ENCODE results near the gene MAML2.

The MAML2 gene

DNA sequence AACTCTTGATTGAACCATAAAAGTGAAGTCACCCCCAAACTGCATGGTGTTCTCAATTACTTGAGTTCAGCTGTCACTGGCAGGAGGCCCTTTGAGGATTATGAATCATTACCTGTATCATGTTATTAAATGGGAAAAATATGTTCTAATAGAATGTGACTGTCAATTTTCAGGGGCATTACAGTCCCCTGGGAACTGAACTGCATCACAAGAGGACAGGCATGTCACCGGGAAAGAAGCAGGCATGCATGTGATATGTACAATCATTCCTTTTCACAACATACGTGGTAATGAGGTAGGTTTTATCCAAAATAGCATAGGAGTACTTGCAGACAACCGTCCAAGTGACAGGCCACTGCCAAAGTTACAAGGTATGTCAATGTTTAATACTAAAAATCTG is 165.8 kb downstream of the MAML2 start:
- H3K4me3 ChIP-seq (ENCODE audit: low read length): no peak overlapping the region
- TF ChIP-seq ZNF274 (IDR thresholded peaks at IDR 0.05; ENCODE audit: low read depth, low read length): no peak

DNA sequence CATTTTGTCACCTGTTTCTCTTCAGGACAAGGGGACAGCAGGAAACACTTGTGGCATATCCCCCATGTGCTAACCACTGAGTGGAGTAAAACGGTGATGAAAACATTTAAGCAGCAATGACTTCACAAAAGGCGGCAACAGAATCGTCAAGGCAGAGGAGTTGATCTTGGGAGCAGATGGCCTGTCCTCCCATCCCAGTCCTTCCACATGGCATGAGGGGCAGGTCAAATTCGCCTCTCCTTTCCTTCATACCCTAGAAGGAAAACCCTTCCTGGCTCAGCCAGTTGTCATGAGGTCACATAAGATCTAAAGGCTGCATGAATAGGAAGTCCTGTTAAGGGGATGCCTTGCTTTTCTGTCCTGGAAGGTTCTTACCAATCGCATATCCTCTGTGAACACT is 169.1 kb downstream of the MAML2 start:
- TF ChIP-seq ZNF274 (IDR thresholded peaks at IDR 0.05; ENCODE audit: low read depth, low read length): no peak
- H3K4me3 ChIP-seq (ENCODE audit: low read length): no peak overlapping the region

GRCh38 chr11:96173422-96173821 is 169.6 kb downstream of the MAML2 start:
- H3K4me3 ChIP-seq (ENCODE audit: low read length): no peak overlapping the region
- no peak for TF ChIP-seq ZNF274 (IDR thresholded peaks at IDR 0.05; ENCODE audit: low read depth, low read length)

- H3K4me3 ChIP-seq (ENCODE audit: low read length): no peak overlapping the region
- no peak for TF ChIP-seq ZNF274 (IDR thresholded peaks at IDR 0.05; ENCODE audit: low read depth, low read length)
Observed at GRCh38 chr11:96172604-96173003, 170.4 kb downstream of the MAML2 start.

DNA sequence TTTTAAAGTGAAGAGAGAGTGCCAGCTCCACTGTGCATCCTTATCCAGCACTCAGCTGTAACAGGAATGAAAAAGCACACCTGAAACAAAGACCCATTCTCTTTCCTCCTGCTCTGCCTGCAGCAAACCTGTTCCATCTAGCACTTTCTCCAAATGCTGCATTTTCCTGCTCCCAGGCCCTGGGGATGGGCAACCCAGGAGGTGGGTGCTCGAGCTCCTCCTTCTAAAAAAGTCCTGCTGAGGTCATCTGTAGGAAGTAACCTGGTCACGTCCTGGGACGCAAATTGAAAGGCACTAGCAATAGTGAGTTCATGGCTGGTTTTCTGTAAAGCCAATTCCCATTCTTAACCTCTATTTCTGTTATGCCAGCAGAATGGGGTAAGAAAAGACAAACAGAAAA is 173.7 kb downstream of the MAML2 start:
- no peak for TF ChIP-seq ZNF274 (IDR thresholded peaks at IDR 0.05; ENCODE audit: low read depth, low read length)
- no peak overlapping the region for H3K4me3 ChIP-seq (ENCODE audit: low read length)

GRCh38 chr11:96168623-96169022 is 174.4 kb downstream of the MAML2 start:
- TF ChIP-seq ZNF274 (IDR thresholded peaks at IDR 0.05; ENCODE audit: low read depth, low read length): no peak
- H3K4me3 ChIP-seq (ENCODE audit: low read length): no peak overlapping the region

GRCh38 chr11:96167787-96168186 is 175.2 kb downstream of the MAML2 start:
- H3K4me3 ChIP-seq (ENCODE audit: low read length): no peak overlapping the region
- no peak for TF ChIP-seq ZNF274 (IDR thresholded peaks at IDR 0.05; ENCODE audit: low read depth, low read length)

DNA sequence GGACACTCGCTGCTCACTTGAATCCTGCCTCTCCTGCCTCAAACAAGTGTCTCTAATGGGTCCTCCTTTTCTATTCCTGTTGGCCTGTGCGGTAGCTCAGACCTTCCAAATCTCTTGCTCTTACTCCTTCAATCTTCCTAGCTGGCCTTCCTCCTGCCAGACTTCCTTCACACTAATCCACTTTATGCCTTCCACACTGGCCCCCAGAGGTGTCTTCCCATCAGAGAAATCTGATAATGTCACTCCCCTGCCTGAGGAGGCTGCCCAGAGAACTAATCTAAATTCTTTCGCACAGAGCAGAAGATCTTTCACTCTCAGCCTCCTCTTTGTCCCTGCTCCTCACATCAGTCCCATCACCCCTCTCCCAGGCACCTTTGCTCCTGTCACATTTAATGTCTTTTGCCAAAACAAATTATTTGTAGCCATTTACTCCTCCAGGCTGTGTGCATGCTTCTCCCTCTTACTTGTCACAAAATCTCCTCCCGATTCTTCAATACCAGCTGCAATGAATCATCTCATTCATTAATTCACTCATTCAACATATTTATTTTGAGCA is 175.7 kb downstream of the MAML2 start:
- no peak for TF ChIP-seq ZNF274 (IDR thresholded peaks at IDR 0.05; ENCODE audit: low read depth, low read length)
- H3K4me3 ChIP-seq (ENCODE audit: low read length): no peak overlapping the region

GRCh38 chr11:96162816-96163499 is 180.0 kb downstream of the MAML2 start:
- no peak for TF ChIP-seq ZNF274 (IDR thresholded peaks at IDR 0.05; ENCODE audit: low read depth, low read length)
- no peak overlapping the region for H3K4me3 ChIP-seq (ENCODE audit: low read length)

- no peak overlapping the region for H3K4me3 ChIP-seq (ENCODE audit: low read length)
- TF ChIP-seq ZNF274 (IDR thresholded peaks at IDR 0.05; ENCODE audit: low read depth, low read length): no peak
Observed at GRCh38 chr11:96161307-96162089, 181.5 kb downstream of the MAML2 start.

DNA sequence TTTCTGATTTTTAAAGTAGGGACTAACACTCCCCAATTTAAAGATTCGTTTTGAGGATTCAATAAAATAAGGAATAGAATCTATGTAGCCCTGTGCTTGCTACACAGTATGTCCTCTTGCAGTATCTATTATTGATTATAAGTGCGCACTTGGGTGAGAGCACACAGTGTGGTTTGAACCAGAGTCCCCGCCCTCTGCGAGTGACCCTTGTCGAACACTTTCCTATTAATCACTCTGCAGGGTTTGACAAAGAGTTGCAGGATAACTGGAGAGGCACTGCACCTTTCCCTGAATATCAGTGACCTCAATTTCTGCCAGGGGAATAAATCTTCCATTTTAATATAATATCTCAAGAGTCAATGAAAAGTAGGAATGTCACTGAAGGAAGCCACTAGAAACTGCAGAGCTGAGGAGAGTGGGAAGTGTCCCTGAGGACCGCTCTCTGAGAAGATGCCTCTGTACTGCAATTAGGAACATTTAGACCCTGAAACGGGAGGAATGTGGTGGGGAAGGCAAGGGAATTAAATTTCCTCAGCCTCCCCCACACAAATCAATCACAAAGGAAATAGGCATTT is 182.2 kb downstream of the MAML2 start:
- no peak for TF ChIP-seq ZNF274 (IDR thresholded peaks at IDR 0.05; ENCODE audit: low read depth, low read length)
- no peak overlapping the region for H3K4me3 ChIP-seq (ENCODE audit: low read length)

DNA sequence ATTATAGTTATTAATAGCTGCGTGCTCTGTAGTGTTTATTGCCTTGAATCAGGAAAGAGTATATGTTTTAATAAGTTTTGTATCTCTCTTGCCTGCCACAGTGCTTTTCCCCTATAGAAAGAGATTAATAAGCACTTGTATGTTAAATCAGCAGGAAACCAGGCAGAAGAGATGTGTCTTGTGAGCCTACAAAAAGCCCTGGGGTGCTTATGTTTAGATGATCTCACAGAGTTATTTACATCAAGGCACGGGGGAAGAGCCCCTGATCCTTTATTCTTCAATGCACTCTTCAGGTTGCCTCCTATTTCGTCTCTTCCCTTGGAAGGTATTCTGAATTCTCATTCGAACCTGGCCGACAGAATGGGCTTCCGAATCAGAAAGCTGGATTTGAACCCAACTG is 183.0 kb downstream of the MAML2 start:
- H3K4me3 ChIP-seq (ENCODE audit: low read length): no peak overlapping the region
- no peak for TF ChIP-seq ZNF274 (IDR thresholded peaks at IDR 0.05; ENCODE audit: low read depth, low read length)

- no peak for TF ChIP-seq ZNF274 (IDR thresholded peaks at IDR 0.05; ENCODE audit: low read depth, low read length)
- no peak overlapping the region for H3K4me3 ChIP-seq (ENCODE audit: low read length)
Observed at GRCh38 chr11:96158126-96158525, 184.9 kb downstream of the MAML2 start.

DNA sequence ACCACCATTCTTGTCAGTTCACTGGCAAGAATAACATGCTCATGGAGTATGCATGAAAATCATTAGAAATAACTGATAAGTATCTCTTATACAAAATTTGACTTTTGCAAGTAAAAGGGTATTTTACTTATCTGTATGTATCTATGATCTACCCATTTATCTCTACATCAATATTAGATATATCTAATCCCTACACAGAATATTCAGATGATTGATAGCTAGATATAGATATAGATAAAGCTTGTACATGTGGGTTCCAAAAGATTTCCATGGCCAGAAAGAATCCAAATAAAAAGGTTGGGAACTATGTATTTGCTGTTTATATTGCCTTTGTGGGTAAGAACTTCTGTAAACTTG is 185.5 kb downstream of the MAML2 start:
- no peak for TF ChIP-seq ZNF274 (IDR thresholded peaks at IDR 0.05; ENCODE audit: low read depth, low read length)
- no peak overlapping the region for H3K4me3 ChIP-seq (ENCODE audit: low read length)

DNA sequence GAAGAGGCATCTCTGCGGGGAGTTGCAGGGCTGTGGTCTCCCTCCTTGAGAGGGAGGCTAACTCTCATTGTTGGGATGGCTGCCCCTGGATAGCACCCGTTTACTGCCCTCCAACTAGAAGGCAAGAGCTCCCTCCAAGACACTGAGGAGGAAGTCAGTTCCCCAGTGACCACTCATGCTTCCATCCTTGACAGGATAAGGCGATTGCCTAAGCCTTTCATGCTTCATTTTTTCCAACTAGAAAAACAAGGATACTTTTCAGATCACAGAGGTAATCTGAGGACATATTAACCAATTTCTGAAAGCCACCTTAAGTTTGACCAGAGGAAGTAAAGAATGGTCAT is 186.6 kb downstream of the MAML2 start:
- no peak for TF ChIP-seq ZNF274 (IDR thresholded peaks at IDR 0.05; ENCODE audit: low read depth, low read length)
- H3K4me3 ChIP-seq (ENCODE audit: low read length): no peak overlapping the region; the same call in 1 of the 2 replicates

Measured in GM08714 (cell line).